ENCODE data around the gene DENND2C. TPM values are rescaled to one million over a fixed set of nuclear protein-coding genes. Genes with fewer than 3 reads are reported as not detected.

The DENND2C gene
- polyA plus RNA-seq, 2 of the 4 experiments (the other 2 are of a cell fraction) = 0.18 to 0.19 TPM

GRCh38 chr1:114536043-114536442 lies 133.8 kb downstream of the DENND2C start (continued):
- TF ChIP-seq CTCF (IDR thresholded peaks at IDR 0.05) (no peak), RNF2 (IDR thresholded peaks at IDR 0.05; ENCODE audit: borderline replicate concordance, low read depth) (no peak), FOSB (CRISPR knock-in tag; IDR thresholded peaks at IDR 0.05) (no peak), NFE2L2 (conservative IDR thresholded peaks at IDR 0.05; ENCODE audit: low read length) (no peak), REST (IDR thresholded peaks at IDR 0.05) (no peak), PHF8 (IDR thresholded peaks at IDR 0.05; ENCODE audit: borderline replicate concordance, low read depth) (no peak), HOXB5 (CRISPR knock-in tag; IDR thresholded peaks at IDR 0.05) (no peak)

- ATAC-seq (no peak), FAIRE-seq (no peak), DNase-seq (ENCODE audit: low read depth in 1 of 2, low spot score in 1 of 2) (no peak)
- no peaks in the 10 kb centered on the region for H3K4me1 ChIP-seq
- H3K9me3 ChIP-seq = no peaks in the 10 kb centered on the region
- H3K4me2 ChIP-seq = no peak overlapping the region
- POLR2A ChIA-PET = no interaction called here
- H3K27ac ChIP-seq = no peak overlapping the region
- TF ChIP-seq PBX3 (IDR thresholded peaks at IDR 0.05) (no peak), POLR2AphosphoS2 (conservative IDR thresholded peaks at IDR 0.05; ENCODE audit: low read length) (no peak), CEBPB (IDR thresholded peaks at IDR 0.05) (no peak), RAD21 (conservative IDR thresholded peaks at IDR 0.05 in 1 of 2, IDR thresholded peaks at IDR 0.05 in 1 of 2) (no peak), ATOH8 (CRISPR knock-in tag; IDR thresholded peaks at IDR 0.05; ENCODE audit: low read depth) (no peak), NPAS2 (CRISPR knock-in tag; IDR thresholded peaks at IDR 0.05; ENCODE audit: borderline replicate concordance) (no peak), HOXB13 (CRISPR knock-in tag; IDR thresholded peaks at IDR 0.05; ENCODE audit: low read depth) (no peak), ZC3H11A (IDR thresholded peaks at IDR 0.05) (no peak), POLR2A (IDR thresholded peaks at IDR 0.05; ENCODE audit: low read length) (no peak), RNF2 (IDR thresholded peaks at IDR 0.05; ENCODE audit: borderline replicate concordance, low read depth) (no peak)
- 13% methylated on average over 1 of the region's 1 CpG for WGBS (ENCODE audit: missing lambda C conversion rate)
- H3K4me3 ChIP-seq = no peak overlapping the region
- CTCF ChIA-PET = interaction anchor here (0.9 kb wide), 1 partner anchor 13 kb away, joined by 3 read pairs; no protein-coding TSS in a partner anchor
These were observed 134.4 kb downstream of the DENND2C start for GRCh38 chr1:114535401-114535800.

Small RNA genes lying within 50 kb of the gene (small RNA-seq; reads per million reads assigned to genes)
- gene RN7SL432P = 0 reads per million in 6 experiments

Other genes with a start within 250 kb of the DENND2C start
- gene TRIM33, start 158.8 kb downstream of the DENND2C start, polyA plus RNA-seq (2011; rRNA removed) = 14.9 and 25.0 TPM in 2 replicates
- gene TRIM33, start 158.8 kb downstream of the DENND2C start, polyA plus RNA-seq (2017; fragmentation: RNase III; extraction: RNeasy Plus Mini Kit Qiagen cat#74134 plus additional on column Dnase treatment) = 8.7 to 9.5 TPM (median 9.3 TPM) in 3 replicates
- 34.0 and 52.5 TPM in 2 replicates for gene BCAS2, start 88.4 kb downstream of the DENND2C start, polyA plus RNA-seq (2011; rRNA removed)
- 36.0 to 41.0 TPM (median 38.6 TPM) in 3 replicates for gene BCAS2, start 88.4 kb downstream of the DENND2C start, polyA plus RNA-seq (2017; fragmentation: RNase III; extraction: RNeasy Plus Mini Kit Qiagen cat#74134 plus additional on column Dnase treatment)
- gene AMPD1, start 25.5 kb upstream of the DENND2C start, polyA plus RNA-seq (2011; rRNA removed) = not detected in 2 replicates
- not detected in 3 replicates for gene AMPD1, start 25.5 kb upstream of the DENND2C start, polyA plus RNA-seq (2017; fragmentation: RNase III; extraction: RNeasy Plus Mini Kit Qiagen cat#74134 plus additional on column Dnase treatment)
- 42.6 and 52.2 TPM in 2 replicates for gene NRAS, start 46.7 kb upstream of the DENND2C start, polyA plus RNA-seq (2011; rRNA removed)
- 28.4 to 28.7 TPM (median 28.7 TPM) in 3 replicates for gene NRAS, start 46.7 kb upstream of the DENND2C start, polyA plus RNA-seq (2017; fragmentation: RNase III; extraction: RNeasy Plus Mini Kit Qiagen cat#74134 plus additional on column Dnase treatment)
- gene CSDE1, start 87.9 kb upstream of the DENND2C start, polyA plus RNA-seq (2011; rRNA removed) = 221 and 236 TPM in 2 replicates
- gene CSDE1, start 87.9 kb upstream of the DENND2C start, polyA plus RNA-seq (2017; fragmentation: RNase III; extraction: RNeasy Plus Mini Kit Qiagen cat#74134 plus additional on column Dnase treatment) = 194 to 218 TPM (median 199 TPM) in 3 replicates
- 24.6 and 28.7 TPM in 2 replicates for gene SIKE1, start 110.6 kb upstream of the DENND2C start, polyA plus RNA-seq (2011; rRNA removed)
- gene SIKE1, start 110.6 kb upstream of the DENND2C start, polyA plus RNA-seq (2017; fragmentation: RNase III; extraction: RNeasy Plus Mini Kit Qiagen cat#74134 plus additional on column Dnase treatment) = 16.3 to 17.8 TPM (median 17.4 TPM) in 3 replicates
- not detected in 2 replicates for gene SYCP1, start 184.8 kb upstream of the DENND2C start, polyA plus RNA-seq (2011; rRNA removed)
- gene SYCP1, start 184.8 kb upstream of the DENND2C start, polyA plus RNA-seq (2017; fragmentation: RNase III; extraction: RNeasy Plus Mini Kit Qiagen cat#74134 plus additional on column Dnase treatment) = not detected in 3 replicates